IMR-90 (cell line): ENCODE results near the gene FUT8. TPM values are rescaled to one million over a fixed set of nuclear protein-coding genes. Genes with fewer than 3 reads are reported as not detected.

Experiments used
- ATAC-seq: fragments of 200-7000 bp; cut with Tn5 transposase; 2 replicates; pipeline ENCODE4 v1.9.1; 2020; ENCODE audit warnings: low read depth, mild to moderate bottlenecking, moderate library complexity
- BruUV-seq: library from RNA; stranded (reverse); fragments of 400-500 nt; replicated peaks from 2 replicates; lab custom pipeline; 2021; lab: Mats Ljungman, UMichigan
- CTCF ChIA-PET: fragments of 300-600 bp; formaldehyde crosslinking; extraction: SDS; loops from one replicate; lab custom pipeline; 2021; ENCODE audit warnings: antibody characterized with exemption; lab: Yijun Ruan, JAX
- POLR2A ChIA-PET: fragments of 300-600 bp; sonication (Branson Sonifier 250); formaldehyde crosslinking; loops from one replicate; lab custom pipeline; 2022; ENCODE audit warnings: antibody characterized with exemption; ENCODE audit not compliant: unreplicated experiment; lab: Charles Lee
- DNase-seq: peaks from one replicate; pipeline ENCODE4 v3.0.0; 2013
- H2AFZ ChIP-seq: replicated peaks from 2 replicates; pipeline ENCODE3; 2013; ENCODE audit warnings: low read length, mild to moderate bottlenecking; ENCODE audit not compliant: poor library complexity
- H2AK5ac ChIP-seq: 2 replicates; pipeline ENCODE4 v1.6.1; 2013; ENCODE audit warnings: low read depth, low read length, inconsistent platforms
- H2AK9ac ChIP-seq: replicated peaks from 2 replicates; pipeline ENCODE3; 2013; ENCODE audit warnings: mild to moderate bottlenecking, low read depth, low read length, moderate library complexity; ENCODE audit not compliant: poor library complexity
- H2BK120ac ChIP-seq: 2 replicates; pipeline ENCODE4 v1.6.1; 2013; ENCODE audit warnings: low read depth, low read length, inconsistent platforms
- H2BK15ac ChIP-seq: 3 replicates; pipeline ENCODE4 v1.6.1; 2013; ENCODE audit warnings: low read depth, low read length, inconsistent platforms
- H2BK20ac ChIP-seq: 2 replicates; pipeline ENCODE4 v1.6.1; 2013; ENCODE audit warnings: low read depth, mild to moderate bottlenecking, inconsistent platforms, low read length, moderate library complexity
- H2BK5ac ChIP-seq: 2 replicates; pipeline ENCODE4 v1.6.1; 2013; ENCODE audit warnings: mild to moderate bottlenecking, low read depth, low read length, inconsistent platforms; ENCODE audit not compliant: poor library complexity, severe bottlenecking
- H3K14ac ChIP-seq: replicated peaks from 2 replicates; pipeline ENCODE4 v1.6.1; 2013; ENCODE audit warnings: low read depth, low read length, inconsistent platforms
- H3K18ac ChIP-seq: 2 replicates; pipeline ENCODE4 v1.6.1; 2013; ENCODE audit warnings: low read depth, low read length, control low read depth
- H3K23ac ChIP-seq: 2 replicates; pipeline ENCODE4 v1.6.1; 2013; ENCODE audit warnings: low read depth, low read length, inconsistent platforms
- H3K27ac ChIP-seq: 2 replicates; pipeline ENCODE4 v1.5.1; 2013; ENCODE audit warnings: mild to moderate bottlenecking, control low read depth, low read length; ENCODE audit not compliant: insufficient read depth
- H3K27me3 ChIP-seq: 2 replicates; pipeline ENCODE4 v1.6.1; 2013; ENCODE audit warnings: low read length; ENCODE audit not compliant: control insufficient read depth, insufficient read depth
- H3K36me3 ChIP-seq: 2 replicates; pipeline ENCODE4 v1.6.1; 2013; ENCODE audit warnings: low read length, mixed read lengths; ENCODE audit not compliant: control insufficient read depth, insufficient read depth
- H3K4ac ChIP-seq: 2 replicates; pipeline ENCODE4 v1.6.1; 2013; ENCODE audit warnings: low read depth, low read length, inconsistent platforms
- H3K4me1 ChIP-seq: 2 replicates; pipeline ENCODE4 v1.6.1; 2013; ENCODE audit warnings: low read length, mixed read lengths; ENCODE audit not compliant: control insufficient read depth, insufficient read depth
- H3K4me2 ChIP-seq: 2 replicates; pipeline ENCODE4 v1.6.1; 2013; ENCODE audit warnings: low read depth, mild to moderate bottlenecking, control low read depth, low read length, moderate library complexity
- H3K4me3 ChIP-seq: 2 replicates; pipeline ENCODE4 v1.5.1; 2013; ENCODE audit warnings: low read depth, mild to moderate bottlenecking, control low read depth, low read length, moderate library complexity; ENCODE audit not compliant: insufficient read depth
- H3K56ac ChIP-seq: 2 replicates; pipeline ENCODE4 v1.6.1; 2013; ENCODE audit warnings: low read length, inconsistent platforms; ENCODE audit not compliant: insufficient read depth; ENCODE audit errors: extremely low read depth
- H3K79me1 ChIP-seq, 2 experiments: 2 replicates each; pipeline ENCODE4 v1.6.1; 2013; ENCODE audit warnings: low read length in 2 of 2, inconsistent platforms in 1 of 2, low read depth in 1 of 2
- H3K9ac ChIP-seq: 2 replicates; pipeline ENCODE4 v1.6.1; 2013; ENCODE audit warnings: low read depth, low read length, control low read depth
- H3K9me1 ChIP-seq: 2 replicates; pipeline ENCODE4 v1.6.1; 2013; ENCODE audit warnings: low read length, inconsistent platforms; ENCODE audit not compliant: insufficient read depth
- H3K9me3 ChIP-seq: 2 replicates; pipeline ENCODE4 v1.6.1; 2013; ENCODE audit warnings: low read length; ENCODE audit not compliant: control insufficient read depth, insufficient read depth
- H4K20me1 ChIP-seq: 2 replicates; pipeline ENCODE4 v1.6.1; 2013; ENCODE audit warnings: low read length, inconsistent platforms; ENCODE audit not compliant: insufficient read depth
- H4K5ac ChIP-seq: 2 replicates; pipeline ENCODE4 v1.6.1; 2013; ENCODE audit warnings: mild to moderate bottlenecking, low read depth, low read length, control low read depth
- H4K8ac ChIP-seq, 2 experiments: 2 replicates each; pipeline ENCODE4 v1.6.1; 2013; ENCODE audit warnings: low read depth in 2 of 2, low read length in 2 of 2, control low read depth in 1 of 2, inconsistent platforms in 1 of 2
- H4K91ac ChIP-seq: 2 replicates; pipeline ENCODE4 v1.6.1; 2013; ENCODE audit warnings: low read depth, low read length, inconsistent platforms; ENCODE audit not compliant: insufficient read depth
- BHLHE40 ChIP-seq: fragments of 150-350 bp; IDR thresholded peaks from 2 replicates; pipeline ENCODE4 v1.6.1; 2016; ENCODE audit warnings: mild to moderate bottlenecking, low read depth, low read length
- CEBPB ChIP-seq: IDR thresholded peaks from 2 replicates; pipeline ENCODE4 v1.6.1; 2012; ENCODE audit warnings: low read depth, low read length, improper control_type of control experiment
- CHD1 ChIP-seq: IDR thresholded peaks from 2 replicates; pipeline ENCODE4 v1.6.1; 2012; ENCODE audit warnings: low read depth, low read length, improper control_type of control experiment
- CTCF ChIP-seq: conservative IDR thresholded peaks from 2 replicates; pipeline ENCODE4 v1.5.1; 2012; ENCODE audit warnings: mild to moderate bottlenecking, low read depth, low read length, improper control_type of control experiment
- ELK1 ChIP-seq: fragments of 150-350 bp; IDR thresholded peaks from 2 replicates; pipeline ENCODE4 v1.6.1; 2016; ENCODE audit warnings: low read depth, mild to moderate bottlenecking, low read length, moderate library complexity, borderline replicate concordance
- FOS ChIP-seq: fragments of 150-350 bp; IDR thresholded peaks from 2 replicates; pipeline ENCODE4 v1.6.1; 2016; ENCODE audit warnings: low read depth, low read length
- MAFK ChIP-seq: IDR thresholded peaks from 2 replicates; pipeline ENCODE4 v1.6.1; 2012; ENCODE audit warnings: low read depth, low read length, improper control_type of control experiment
- MAZ ChIP-seq: IDR thresholded peaks from 2 replicates; pipeline ENCODE4 v1.6.1; 2012; ENCODE audit warnings: low read depth, mild to moderate bottlenecking, low read length, improper control_type of control experiment, moderate library complexity, borderline replicate concordance
- MXI1 ChIP-seq: IDR thresholded peaks from 2 replicates; pipeline ENCODE4 v1.6.1; 2012; ENCODE audit warnings: low read depth, mild to moderate bottlenecking, low read length, moderate library complexity, borderline replicate concordance
- NFE2L2 ChIP-seq: fragments of 150-350 bp; IDR thresholded peaks from 2 replicates; pipeline ENCODE4 v1.6.1; 2016; ENCODE audit warnings: low read depth, mild to moderate bottlenecking, low read length
- POLR2A ChIP-seq: IDR thresholded peaks from 2 replicates; pipeline ENCODE4 v1.6.1; 2012; ENCODE audit warnings: mild to moderate bottlenecking, low read depth, low read length
- RAD21 ChIP-seq: IDR thresholded peaks from 2 replicates; pipeline ENCODE4 v1.6.1; 2012; ENCODE audit warnings: low read length, improper control_type of control experiment
- RCOR1 ChIP-seq: IDR thresholded peaks from 2 replicates; pipeline ENCODE4 v1.6.1; 2012; ENCODE audit warnings: mild to moderate bottlenecking, low read length, improper control_type of control experiment; ENCODE audit not compliant: insufficient replicate concordance
- RFX5 ChIP-seq: IDR thresholded peaks from 2 replicates; pipeline ENCODE4 v1.8.0; 2012; ENCODE audit warnings: low read depth, mild to moderate bottlenecking, low read length, moderate library complexity
- SMC3 ChIP-seq: fragments of 150-350 bp; IDR thresholded peaks from 2 replicates; pipeline ENCODE4 v1.6.1; 2016; ENCODE audit warnings: low read depth, mild to moderate bottlenecking, antibody characterized with exemption, low read length, moderate library complexity
- USF2 ChIP-seq: fragments of 150-350 bp; IDR thresholded peaks from 2 replicates; pipeline ENCODE4 v1.6.1; 2017; ENCODE audit warnings: mild to moderate bottlenecking, antibody characterized with exemption, low read length, low read depth
- WGBS, 2 experiments: methylation state at CpG; one replicate each; pipeline versions ENCODE4 v1.1.5 to v1.1.7; 2013; ENCODE audit warnings: missing lambda C conversion rate in 2 of 2; ENCODE audit not compliant: insufficient read length in 1 of 2; ENCODE audit errors: extremely low coverage in 2 of 2; 5-methylcytosine and 5-hydroxymethylcytosine counted together
- dilution Hi-C: fragments of 300-500 bp; cut with HindIII; formaldehyde crosslinking; loops from one replicate; pipeline ENCODE4 v1.14.3; 2018; ENCODE audit warnings: low sequenced_read_pairs; ENCODE audit not compliant: unreplicated experiment
- in situ Hi-C: fragments of 300-500 bp; cut with MboI; formaldehyde crosslinking; loops from 3 replicates; pipeline ENCODE4 v1.14.3; 2019; ENCODE audit warnings: low sequenced_read_pairs, inconsistent platforms, mixed read lengths
- intact Hi-C: fragments of 100-400 bp; cut with micrococcal nuclease; formaldehyde crosslinking; loops from 2 replicates; pipeline ENCODE4 v1.10.0; 2022
- polyA plus RNA-seq, 3 experiments: library from polyadenylated mRNA; depleted of rRNA; stranded (reverse); fragments of >200 nt; gene quantifications; 2 replicates each; pipeline ENCODE4 v1.2.3, GENCODE V29; 2012; ENCODE audit warnings: low replicate concordance in 1 of 3
- total RNA-seq: library from RNA; depleted of rRNA; stranded (reverse); fragments of >200 nt; gene quantifications from 2 replicates; pipeline ENCODE4 v1.2.3, GENCODE V29; 2012

FUT8 gene
- total and polyA plus RNA-seq, 2 of the 4 experiments (the other 2 are of a cell fraction) = 15.6 to 72.9 TPM

- no CpG with 5 or more reads among the region's 2 CpGs for WGBS, 2 experiments
- Histone ChIP-seq H3K4ac (no peak overlapping the region), H3K23ac (no peak overlapping the region), H3K9ac (no peak overlapping the region), H4K5ac (no peak overlapping the region), H3K4me3 (no peak overlapping the region), H2AK9ac (no peak overlapping the region), H3K27ac (no peak overlapping the region), H4K20me1 (no peaks in the 10 kb centered on the region), H4K8ac (no peak overlapping the region), H4K91ac (no peak overlapping the region), H3K79me1 (peaks cover 0 to 3% of the 10 kb centered on the region in 2 experiments; a peak in 1 of 4 replicates), H3K56ac (no peak overlapping the region), H2BK15ac (no peak overlapping the region), H3K4me2 (no peak overlapping the region), H3K9me1 (no peaks in the 10 kb centered on the region), H3K4me1 (no peaks in the 10 kb centered on the region), H2BK20ac (no peak overlapping the region), H3K27me3 (no peaks in the 10 kb centered on the region), H2AFZ (no peak overlapping the region), H3K18ac (no peak overlapping the region), H3K36me3 (no peaks in the 10 kb centered on the region), H2AK5ac (no peak overlapping the region), H2BK5ac (no peak overlapping the region), H2BK120ac (no peak overlapping the region), H3K14ac (no peak overlapping the region), H3K9me3 (no peaks in the 10 kb centered on the region)
- in situ Hi-C loops = no loop called here
- DNase-seq = no peak
- dilution Hi-C loops = no loop called here
- CTCF ChIA-PET = no interaction called here
- no TSS peak for BruUV-seq
- intact Hi-C loops = no loop called here
- TF ChIP-seq NFE2L2 = no peak
- no peak for TF ChIP-seq CHD1
- no peak for TF ChIP-seq RCOR1
- no peak for TF ChIP-seq MAZ
- no peak for TF ChIP-seq SMC3
- TF ChIP-seq ELK1 = no peak
- TF ChIP-seq MAFK = no peak
- no peak for TF ChIP-seq RFX5
- no peak for TF ChIP-seq FOS
- TF ChIP-seq BHLHE40 = no peak
- TF ChIP-seq USF2 = no peak
- no peak for TF ChIP-seq MXI1
- TF ChIP-seq RAD21 = no peak
- TF ChIP-seq CEBPB = no peak
- no peak for TF ChIP-seq CTCF
- no peak for TF ChIP-seq POLR2A
- POLR2A ChIA-PET = no interaction called here
- ATAC-seq = no peak
These were observed 273.0 kb downstream of the FUT8 start for GRCh38 chr14:65685572-65685971.
